HepG2 (cell line): Measurements from ENCODE around the gene CD46. TPM values are rescaled to one million over a fixed set of nuclear protein-coding genes. Genes with fewer than 3 reads are reported as not detected.

Source experiments
- MBD4 ChIP-seq: IDR thresholded peaks from 2 replicates; pipeline ENCODE4 v1.6.1; 2012; ENCODE audit warnings: low read length, inconsistent platforms, borderline replicate concordance
- MYC ChIP-seq: sonication (generic); formaldehyde crosslinking; IDR thresholded peaks from 2 replicates; pipeline ENCODE4 v1.9.0; 2021; ENCODE audit warnings: missing genetic modification reagents, borderline replicate concordance
- NFRKB ChIP-seq: fragments of 450-650 bp; IDR thresholded peaks from 2 replicates; pipeline ENCODE4 v1.6.1; 2017
- PCBP2 ChIP-seq: fragments of 200-400 bp; formaldehyde crosslinking; optimal IDR thresholded peaks from 2 replicates; pipeline ENCODE3; 2018; ENCODE audit warnings: low read length, low read depth; ENCODE audit not compliant: poor library complexity, severe bottlenecking
- TOE1 ChIP-seq: sonication (generic); formaldehyde crosslinking; IDR thresholded peaks from 2 replicates; pipeline ENCODE4 v1.4.0; 2020; ENCODE audit warnings: mild to moderate bottlenecking, missing genetic modification reagents
- ZNF446 ChIP-seq: sonication (generic); formaldehyde crosslinking; IDR thresholded peaks from 2 replicates; pipeline ENCODE4 v1.5.0; 2020; ENCODE audit warnings: mild to moderate bottlenecking, missing genetic modification reagents
- ZNF775 ChIP-seq: sonication (generic); formaldehyde crosslinking; IDR thresholded peaks from 2 replicates; pipeline ENCODE4 v1.4.0; 2020; ENCODE audit warnings: missing genetic modification reagents, mild to moderate bottlenecking, moderate library complexity, borderline replicate concordance
- ZNF850 ChIP-seq: sonication (generic); formaldehyde crosslinking; conservative IDR thresholded peaks from 2 replicates; pipeline ENCODE4 v1.9.0; 2021; ENCODE audit warnings: mild to moderate bottlenecking, missing genetic modification reagents
- polyA plus RNA-seq, 8 experiments: library from polyadenylated mRNA; depleted of rRNA in 3 of 8; stranded (reverse) in 7 of 8; unstranded in 1 of 8; fragments of >200 nt; fragmentation: Illumina TruSeq in 4 of 8; extraction: Trizol in 4 of 8; gene quantifications; 2 replicates each; pipeline versions ENCODE4 v1.2.1 to v1.2.3, GENCODE V29; 2011 to 2016; ENCODE audit warnings: low read depth in 4 of 8, missing spikeins in 1 of 8, mixed read lengths in 1 of 8; ENCODE audit not compliant: insufficient read depth in 1 of 8
- total RNA-seq, 5 experiments: library from RNA; depleted of rRNA; stranded (reverse); fragments of >200 nt; fragmentation: Illumina TruSeq; extraction: Trizol; gene quantifications; 2 replicates each; pipeline ENCODE4 v1.2.3, GENCODE V29; 2016; ENCODE audit warnings: low read depth in 1 of 5
- TF ChIP-seq, protein P1 (sequence below): sonication (generic); formaldehyde crosslinking; conservative IDR thresholded peaks from 2 replicates; pipeline ENCODE4 v1.8.0; 2022; ENCODE audit warnings: missing genetic modification reagents
- TF ChIP-seq, protein P2 (sequence below): IDR thresholded peaks from 2 replicates; pipeline ENCODE4 v1.6.1; 2016; ENCODE audit warnings: low read depth, control low read depth
- TF ChIP-seq, protein P3 (sequence below): sonication (generic); formaldehyde crosslinking; IDR thresholded peaks from 2 replicates; pipeline ENCODE4 v1.5.0; 2020; ENCODE audit warnings: mild to moderate bottlenecking, missing genetic modification reagents, borderline replicate concordance
- TF ChIP-seq, protein P4 (sequence below): sonication (generic); formaldehyde crosslinking; IDR thresholded peaks from 2 replicates; pipeline ENCODE4 v1.5.0; 2020; ENCODE audit warnings: mild to moderate bottlenecking, missing genetic modification reagents
- TF ChIP-seq, protein P5 (sequence below): IDR thresholded peaks from 2 replicates; pipeline ENCODE4 v1.6.1; 2016

The CD46 gene
- total and polyA plus RNA-seq, 2 of the 13 experiments (the other 11 are each of a cell fraction or from before 2014, with no cell fraction given) = 130 to 277 TPM

DNA sequence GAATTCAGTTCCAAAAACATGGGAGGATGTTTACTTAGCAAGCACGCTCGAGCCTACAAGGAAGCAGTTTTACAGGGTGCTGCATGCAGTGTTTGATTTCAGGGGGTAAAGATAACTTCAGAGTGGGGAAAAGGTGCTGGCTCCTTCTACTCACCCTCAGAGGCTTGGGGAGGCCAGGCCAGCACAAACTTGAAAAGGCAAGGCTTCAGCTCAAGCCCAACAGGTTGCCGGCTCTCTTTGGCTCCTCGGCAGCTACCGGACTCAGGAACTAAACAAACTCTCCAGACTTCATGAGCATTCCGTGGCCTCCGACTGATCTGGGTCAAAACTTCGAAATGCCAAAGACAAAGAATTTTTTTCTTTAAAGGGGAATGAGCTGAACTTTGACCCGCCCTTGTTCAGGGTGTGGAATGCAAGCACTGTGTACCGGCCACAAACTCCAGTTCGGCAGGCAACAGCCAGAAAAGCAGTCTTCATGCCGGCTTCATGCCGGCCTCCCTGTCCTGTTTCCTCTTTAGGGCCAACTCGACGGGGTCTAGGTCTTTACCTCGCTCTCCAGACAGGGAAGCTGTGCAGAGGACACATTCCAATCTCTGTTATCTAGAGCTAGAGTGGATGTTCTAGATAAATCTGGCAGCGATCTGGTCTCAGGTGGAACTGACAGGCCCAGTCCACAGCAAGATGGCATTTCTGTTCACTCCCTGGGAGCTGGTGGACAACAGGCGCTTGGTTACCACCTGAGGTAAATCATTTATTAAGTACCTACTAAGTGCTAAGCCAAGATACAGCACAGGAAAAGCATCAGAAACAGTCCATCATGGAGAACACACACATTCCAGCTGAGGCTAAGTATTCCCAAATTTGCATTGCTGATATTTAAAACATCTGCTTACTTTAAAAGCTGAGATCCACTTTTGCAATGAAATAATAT is 75.0 kb downstream of the CD46 start (continued):
- TF ChIP-seq PCBP2 (no peak), ZNF775 (CRISPR knock-in tag) (no peak), NFRKB (no peak), ZNF850 (CRISPR knock-in tag) (no peak), TOE1 (no peak), MBD4 (no peak), ZNF446 (CRISPR knock-in tag) (no peak), MYC (CRISPR knock-in tag) (no peak; the same call in 1 of the 2 replicates)
- TF ChIP-seq, protein P1, sequence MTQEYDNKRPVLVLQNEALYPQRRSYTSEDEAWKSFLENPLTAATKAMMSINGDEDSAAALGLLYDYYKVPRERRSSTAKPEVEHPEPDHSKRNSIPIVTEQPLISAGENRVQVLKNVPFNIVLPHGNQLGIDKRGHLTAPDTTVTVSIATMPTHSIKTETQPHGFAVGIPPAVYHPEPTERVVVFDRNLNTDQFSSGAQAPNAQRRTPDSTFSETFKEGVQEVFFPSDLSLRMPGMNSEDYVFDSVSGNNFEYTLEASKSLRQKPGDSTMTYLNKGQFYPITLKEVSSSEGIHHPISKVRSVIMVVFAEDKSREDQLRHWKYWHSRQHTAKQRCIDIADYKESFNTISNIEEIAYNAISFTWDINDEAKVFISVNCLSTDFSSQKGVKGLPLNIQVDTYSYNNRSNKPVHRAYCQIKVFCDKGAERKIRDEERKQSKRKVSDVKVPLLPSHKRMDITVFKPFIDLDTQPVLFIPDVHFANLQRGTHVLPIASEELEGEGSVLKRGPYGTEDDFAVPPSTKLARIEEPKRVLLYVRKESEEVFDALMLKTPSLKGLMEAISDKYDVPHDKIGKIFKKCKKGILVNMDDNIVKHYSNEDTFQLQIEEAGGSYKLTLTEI (CRISPR knock-in tag) = no peak
- TF ChIP-seq, protein P2, sequence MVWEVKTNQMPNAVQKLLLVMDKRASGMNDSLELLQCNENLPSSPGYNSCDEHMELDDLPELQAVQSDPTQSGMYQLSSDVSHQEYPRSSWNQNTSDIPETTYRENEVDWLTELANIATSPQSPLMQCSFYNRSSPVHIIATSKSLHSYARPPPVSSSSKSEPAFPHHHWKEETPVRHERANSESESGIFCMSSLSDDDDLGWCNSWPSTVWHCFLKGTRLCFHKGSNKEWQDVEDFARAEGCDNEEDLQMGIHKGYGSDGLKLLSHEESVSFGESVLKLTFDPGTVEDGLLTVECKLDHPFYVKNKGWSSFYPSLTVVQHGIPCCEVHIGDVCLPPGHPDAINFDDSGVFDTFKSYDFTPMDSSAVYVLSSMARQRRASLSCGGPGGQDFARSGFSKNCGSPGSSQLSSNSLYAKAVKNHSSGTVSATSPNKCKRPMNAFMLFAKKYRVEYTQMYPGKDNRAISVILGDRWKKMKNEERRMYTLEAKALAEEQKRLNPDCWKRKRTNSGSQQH = no peak
- TF ChIP-seq, protein P3, sequence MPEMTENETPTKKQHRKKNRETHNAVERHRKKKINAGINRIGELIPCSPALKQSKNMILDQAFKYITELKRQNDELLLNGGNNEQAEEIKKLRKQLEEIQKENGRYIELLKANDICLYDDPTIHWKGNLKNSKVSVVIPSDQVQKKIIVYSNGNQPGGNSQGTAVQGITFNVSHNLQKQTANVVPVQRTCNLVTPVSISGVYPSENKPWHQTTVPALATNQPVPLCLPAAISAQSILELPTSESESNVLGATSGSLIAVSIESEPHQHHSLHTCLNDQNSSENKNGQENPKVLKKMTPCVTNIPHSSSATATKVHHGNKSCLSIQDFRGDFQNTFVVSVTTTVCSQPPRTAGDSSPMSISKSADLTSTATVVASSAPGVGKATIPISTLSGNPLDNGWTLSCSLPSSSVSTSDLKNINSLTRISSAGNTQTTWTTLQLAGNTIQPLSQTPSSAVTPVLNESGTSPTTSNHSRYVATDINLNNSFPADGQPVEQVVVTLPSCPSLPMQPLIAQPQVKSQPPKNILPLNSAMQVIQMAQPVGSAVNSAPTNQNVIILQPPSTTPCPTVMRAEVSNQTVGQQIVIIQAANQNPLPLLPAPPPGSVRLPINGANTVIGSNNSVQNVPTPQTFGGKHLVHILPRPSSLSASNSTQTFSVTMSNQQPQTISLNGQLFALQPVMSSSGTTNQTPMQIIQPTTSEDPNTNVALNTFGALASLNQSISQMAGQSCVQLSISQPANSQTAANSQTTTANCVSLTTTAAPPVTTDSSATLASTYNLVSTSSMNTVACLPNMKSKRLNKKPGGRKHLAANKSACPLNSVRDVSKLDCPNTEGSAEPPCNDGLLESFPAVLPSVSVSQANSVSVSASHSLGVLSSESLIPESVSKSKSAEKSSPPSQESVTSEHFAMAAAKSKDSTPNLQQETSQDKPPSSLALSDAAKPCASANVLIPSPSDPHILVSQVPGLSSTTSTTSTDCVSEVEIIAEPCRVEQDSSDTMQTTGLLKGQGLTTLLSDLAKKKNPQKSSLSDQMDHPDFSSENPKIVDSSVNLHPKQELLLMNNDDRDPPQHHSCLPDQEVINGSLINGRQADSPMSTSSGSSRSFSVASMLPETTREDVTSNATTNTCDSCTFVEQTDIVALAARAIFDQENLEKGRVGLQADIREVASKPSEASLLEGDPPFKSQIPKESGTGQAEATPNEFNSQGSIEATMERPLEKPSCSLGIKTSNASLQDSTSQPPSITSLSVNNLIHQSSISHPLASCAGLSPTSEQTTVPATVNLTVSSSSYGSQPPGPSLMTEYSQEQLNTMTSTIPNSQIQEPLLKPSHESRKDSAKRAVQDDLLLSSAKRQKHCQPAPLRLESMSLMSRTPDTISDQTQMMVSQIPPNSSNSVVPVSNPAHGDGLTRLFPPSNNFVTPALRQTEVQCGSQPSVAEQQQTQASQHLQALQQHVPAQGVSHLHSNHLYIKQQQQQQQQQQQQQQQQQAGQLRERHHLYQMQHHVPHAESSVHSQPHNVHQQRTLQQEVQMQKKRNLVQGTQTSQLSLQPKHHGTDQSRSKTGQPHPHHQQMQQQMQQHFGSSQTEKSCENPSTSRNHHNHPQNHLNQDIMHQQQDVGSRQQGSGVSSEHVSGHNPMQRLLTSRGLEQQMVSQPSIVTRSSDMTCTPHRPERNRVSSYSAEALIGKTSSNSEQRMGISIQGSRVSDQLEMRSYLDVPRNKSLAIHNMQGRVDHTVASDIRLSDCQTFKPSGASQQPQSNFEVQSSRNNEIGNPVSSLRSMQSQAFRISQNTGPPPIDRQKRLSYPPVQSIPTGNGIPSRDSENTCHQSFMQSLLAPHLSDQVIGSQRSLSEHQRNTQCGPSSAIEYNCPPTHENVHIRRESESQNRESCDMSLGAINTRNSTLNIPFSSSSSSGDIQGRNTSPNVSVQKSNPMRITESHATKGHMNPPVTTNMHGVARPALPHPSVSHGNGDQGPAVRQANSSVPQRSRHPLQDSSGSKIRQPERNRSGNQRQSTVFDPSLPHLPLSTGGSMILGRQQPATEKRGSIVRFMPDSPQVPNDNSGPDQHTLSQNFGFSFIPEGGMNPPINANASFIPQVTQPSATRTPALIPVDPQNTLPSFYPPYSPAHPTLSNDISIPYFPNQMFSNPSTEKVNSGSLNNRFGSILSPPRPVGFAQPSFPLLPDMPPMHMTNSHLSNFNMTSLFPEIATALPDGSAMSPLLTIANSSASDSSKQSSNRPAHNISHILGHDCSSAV = no peak
- TF ChIP-seq, protein P4, sequence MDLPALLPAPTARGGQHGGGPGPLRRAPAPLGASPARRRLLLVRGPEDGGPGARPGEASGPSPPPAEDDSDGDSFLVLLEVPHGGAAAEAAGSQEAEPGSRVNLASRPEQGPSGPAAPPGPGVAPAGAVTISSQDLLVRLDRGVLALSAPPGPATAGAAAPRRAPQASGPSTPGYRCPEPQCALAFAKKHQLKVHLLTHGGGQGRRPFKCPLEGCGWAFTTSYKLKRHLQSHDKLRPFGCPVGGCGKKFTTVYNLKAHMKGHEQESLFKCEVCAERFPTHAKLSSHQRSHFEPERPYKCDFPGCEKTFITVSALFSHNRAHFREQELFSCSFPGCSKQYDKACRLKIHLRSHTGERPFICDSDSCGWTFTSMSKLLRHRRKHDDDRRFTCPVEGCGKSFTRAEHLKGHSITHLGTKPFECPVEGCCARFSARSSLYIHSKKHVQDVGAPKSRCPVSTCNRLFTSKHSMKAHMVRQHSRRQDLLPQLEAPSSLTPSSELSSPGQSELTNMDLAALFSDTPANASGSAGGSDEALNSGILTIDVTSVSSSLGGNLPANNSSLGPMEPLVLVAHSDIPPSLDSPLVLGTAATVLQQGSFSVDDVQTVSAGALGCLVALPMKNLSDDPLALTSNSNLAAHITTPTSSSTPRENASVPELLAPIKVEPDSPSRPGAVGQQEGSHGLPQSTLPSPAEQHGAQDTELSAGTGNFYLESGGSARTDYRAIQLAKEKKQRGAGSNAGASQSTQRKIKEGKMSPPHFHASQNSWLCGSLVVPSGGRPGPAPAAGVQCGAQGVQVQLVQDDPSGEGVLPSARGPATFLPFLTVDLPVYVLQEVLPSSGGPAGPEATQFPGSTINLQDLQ = no peak
- TF ChIP-seq, protein P5, sequence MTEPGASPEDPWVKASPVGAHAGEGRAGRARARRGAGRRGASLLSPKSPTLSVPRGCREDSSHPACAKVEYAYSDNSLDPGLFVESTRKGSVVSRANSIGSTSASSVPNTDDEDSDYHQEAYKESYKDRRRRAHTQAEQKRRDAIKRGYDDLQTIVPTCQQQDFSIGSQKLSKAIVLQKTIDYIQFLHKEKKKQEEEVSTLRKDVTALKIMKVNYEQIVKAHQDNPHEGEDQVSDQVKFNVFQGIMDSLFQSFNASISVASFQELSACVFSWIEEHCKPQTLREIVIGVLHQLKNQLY (CRISPR knock-in tag) = no peak; the same call in 1 of the 2 replicates
